ENCODE measurements around the gene COA1.

The COA1 gene

DNA sequence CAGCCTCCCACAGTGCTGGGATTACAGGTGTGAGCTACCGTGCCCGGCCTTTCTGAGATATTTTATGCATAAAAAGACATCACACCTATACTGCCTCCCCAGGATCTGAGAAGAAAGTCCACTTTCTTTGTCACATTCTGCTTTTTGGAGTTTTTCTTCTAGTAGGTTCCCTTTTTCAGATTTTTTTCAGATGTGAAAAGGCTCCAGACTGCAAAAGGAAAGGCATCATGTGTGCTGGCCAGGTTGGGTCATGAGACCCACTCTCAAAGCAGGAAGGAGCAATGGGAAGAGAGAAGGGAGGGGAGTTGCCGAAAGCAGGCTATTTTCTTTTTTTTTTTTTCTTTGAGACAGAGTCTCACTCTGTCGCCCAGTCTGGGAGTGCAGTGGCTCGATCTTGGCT, 40.0 kb upstream of the COA1 start:
- Histone ChIP-seq H3K9me3 (ENCODE audit: severe bottlenecking) (no peaks in the 10 kb centered on the region), H3K27ac (no peak overlapping the region), H3K27me3 (ENCODE audit: insufficient read depth, low read depth, severe bottlenecking) (no peaks in the 10 kb centered on the region), H3K4me3 (ENCODE audit: low read depth, low read length) (no peak overlapping the region), H3K36me3 (peaks cover 9% of the 10 kb centered on the region; the same call in 1 of the 2 replicates)
- DNase-seq: no peak
- TF ChIP-seq, protein P1, sequence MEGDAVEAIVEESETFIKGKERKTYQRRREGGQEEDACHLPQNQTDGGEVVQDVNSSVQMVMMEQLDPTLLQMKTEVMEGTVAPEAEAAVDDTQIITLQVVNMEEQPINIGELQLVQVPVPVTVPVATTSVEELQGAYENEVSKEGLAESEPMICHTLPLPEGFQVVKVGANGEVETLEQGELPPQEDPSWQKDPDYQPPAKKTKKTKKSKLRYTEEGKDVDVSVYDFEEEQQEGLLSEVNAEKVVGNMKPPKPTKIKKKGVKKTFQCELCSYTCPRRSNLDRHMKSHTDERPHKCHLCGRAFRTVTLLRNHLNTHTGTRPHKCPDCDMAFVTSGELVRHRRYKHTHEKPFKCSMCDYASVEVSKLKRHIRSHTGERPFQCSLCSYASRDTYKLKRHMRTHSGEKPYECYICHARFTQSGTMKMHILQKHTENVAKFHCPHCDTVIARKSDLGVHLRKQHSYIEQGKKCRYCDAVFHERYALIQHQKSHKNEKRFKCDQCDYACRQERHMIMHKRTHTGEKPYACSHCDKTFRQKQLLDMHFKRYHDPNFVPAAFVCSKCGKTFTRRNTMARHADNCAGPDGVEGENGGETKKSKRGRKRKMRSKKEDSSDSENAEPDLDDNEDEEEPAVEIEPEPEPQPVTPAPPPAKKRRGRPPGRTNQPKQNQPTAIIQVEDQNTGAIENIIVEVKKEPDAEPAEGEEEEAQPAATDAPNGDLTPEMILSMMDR (IDR thresholded peaks at IDR 0.05; ENCODE audit: low read depth, low read length): no peak

DNA sequence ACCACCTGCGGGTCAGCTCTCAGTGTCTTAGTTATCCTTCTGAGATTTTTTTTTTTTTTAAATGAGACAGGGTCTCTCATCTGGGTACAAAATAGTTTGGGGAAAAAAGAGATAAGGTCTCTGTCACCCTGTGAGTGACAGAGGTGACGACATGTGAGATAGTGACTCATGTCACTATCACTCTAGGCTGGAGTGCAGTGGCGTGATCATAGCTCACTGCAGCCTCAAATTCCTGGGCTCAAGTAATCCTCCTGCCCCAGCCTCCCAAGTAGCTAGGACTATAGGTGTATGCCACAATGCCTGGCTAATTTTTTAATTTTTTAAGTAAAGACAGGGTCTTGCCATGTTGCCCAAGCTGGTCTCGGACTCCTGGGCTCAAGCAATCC, 39.6 kb upstream of the COA1 start:
- H3K36me3 ChIP-seq: peaks cover 9% of the 10 kb centered on the region; the same call in 1 of the 2 replicates
- no peak for DNase-seq
- H3K9me3 ChIP-seq (ENCODE audit: severe bottlenecking): no peaks in the 10 kb centered on the region
- H3K4me3 ChIP-seq (ENCODE audit: low read depth, low read length): no peak overlapping the region
- TF ChIP-seq, protein P1 (IDR thresholded peaks at IDR 0.05; ENCODE audit: low read depth, low read length): no peak
- H3K27ac ChIP-seq: no peak overlapping the region
- H3K27me3 ChIP-seq (ENCODE audit: insufficient read depth, low read depth, severe bottlenecking): no peaks in the 10 kb centered on the region

DNA sequence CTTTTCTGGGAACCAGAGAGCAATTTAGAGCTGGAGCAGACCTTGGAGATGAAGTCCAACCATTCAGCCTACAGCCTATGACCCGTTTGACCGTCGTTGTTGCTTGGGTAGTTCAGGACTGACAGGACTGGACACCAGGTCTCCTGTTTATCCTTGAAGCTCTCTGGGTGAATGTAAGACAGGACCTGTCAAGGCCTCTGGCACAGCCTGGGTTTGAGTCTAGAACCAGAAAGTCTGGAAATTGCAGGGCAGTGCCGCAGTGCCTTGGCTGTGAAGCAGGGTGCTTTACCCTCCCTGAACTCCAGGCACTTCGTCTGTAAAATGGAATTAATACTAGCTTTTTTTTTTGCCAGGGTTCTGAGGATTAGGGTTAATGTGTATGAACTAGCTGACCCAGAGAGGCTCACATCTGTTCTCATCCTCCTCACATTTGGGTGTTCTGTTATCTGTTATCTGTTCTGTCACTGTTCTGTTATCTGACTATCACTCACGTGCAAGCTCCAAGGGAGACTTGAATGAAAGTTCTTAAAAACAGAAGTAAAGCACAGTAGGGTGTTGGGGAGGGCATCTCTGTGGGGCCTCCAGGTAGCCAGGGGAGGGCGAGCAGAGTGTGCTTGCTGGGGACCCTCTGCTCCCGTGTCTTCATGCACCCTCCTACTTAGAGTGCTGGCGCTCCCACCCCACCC, 39.0 kb upstream of the COA1 start:
- Histone ChIP-seq H3K9me3 (ENCODE audit: severe bottlenecking) (no peaks in the 10 kb centered on the region), H3K4me3 (ENCODE audit: low read depth, low read length) (no peak overlapping the region), H3K27ac (no peak overlapping the region), H3K36me3 (peaks cover 9% of the 10 kb centered on the region; the same call in 1 of the 2 replicates), H3K27me3 (ENCODE audit: insufficient read depth, low read depth, severe bottlenecking) (no peaks in the 10 kb centered on the region)
- TF ChIP-seq, protein P1 (IDR thresholded peaks at IDR 0.05; ENCODE audit: low read depth, low read length): no peak
- no peak for DNase-seq

DNA sequence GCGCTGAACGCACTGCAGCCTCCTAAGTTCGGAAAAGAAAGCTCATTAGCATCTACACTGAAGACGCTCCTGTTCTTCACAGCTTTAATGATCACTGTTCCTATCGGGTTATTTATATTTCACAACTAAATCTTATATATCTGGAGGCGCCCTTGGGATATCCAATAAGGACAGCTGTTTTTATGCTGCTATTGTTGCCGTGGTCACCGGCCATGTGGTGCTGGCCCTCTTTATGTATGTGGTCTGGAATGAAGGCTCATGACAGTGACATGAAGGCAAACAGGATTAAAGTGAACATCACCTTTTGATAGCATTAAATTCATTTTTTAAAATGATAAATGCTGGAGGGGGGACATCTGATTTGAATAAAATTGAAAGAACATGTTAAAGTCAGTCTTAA, 38.0 kb upstream of the COA1 start:
- Histone ChIP-seq H3K27ac (no peak overlapping the region), H3K4me3 (ENCODE audit: low read depth, low read length) (no peak overlapping the region), H3K36me3 (peaks cover 3% of the 10 kb centered on the region; the same call in 1 of the 2 replicates), H3K9me3 (ENCODE audit: severe bottlenecking) (no peaks in the 10 kb centered on the region), H3K27me3 (ENCODE audit: insufficient read depth, low read depth, severe bottlenecking) (no peaks in the 10 kb centered on the region)
- TF ChIP-seq, protein P1 (IDR thresholded peaks at IDR 0.05; ENCODE audit: low read depth, low read length): no peak
- no peak for DNase-seq

DNA sequence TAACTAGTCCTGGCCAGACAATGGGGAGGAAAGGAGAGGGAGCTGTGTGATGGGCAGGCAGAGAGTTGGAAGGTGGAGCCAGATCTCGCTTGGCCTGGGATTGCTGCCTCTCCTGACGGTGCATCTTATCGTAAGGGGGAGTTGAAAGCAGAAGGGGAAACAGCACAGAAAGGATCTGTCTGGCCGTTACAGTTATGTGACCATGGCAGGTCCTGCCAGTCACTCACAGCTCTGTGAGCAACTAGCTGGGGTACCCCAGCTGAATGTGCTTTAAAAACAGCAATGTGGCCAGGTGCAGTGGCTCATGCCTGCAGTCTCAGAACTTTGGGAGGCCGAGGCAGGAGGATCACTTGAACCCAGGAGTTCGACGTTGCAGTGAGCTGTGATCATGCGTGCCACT, 37.2 kb upstream of the COA1 start:
- H3K4me3 ChIP-seq (ENCODE audit: low read depth, low read length): no peak overlapping the region
- H3K36me3 ChIP-seq: no peaks in the 10 kb centered on the region
- no peak for DNase-seq
- H3K27me3 ChIP-seq (ENCODE audit: insufficient read depth, low read depth, severe bottlenecking): no peaks in the 10 kb centered on the region
- H3K27ac ChIP-seq: no peak overlapping the region
- TF ChIP-seq, protein P1 (IDR thresholded peaks at IDR 0.05; ENCODE audit: low read depth, low read length): no peak
- H3K9me3 ChIP-seq (ENCODE audit: severe bottlenecking): no peaks in the 10 kb centered on the region
